Measurements from ENCODE around the gene RNASET2. TPM values are rescaled to one million over a fixed set of nuclear protein-coding genes. Genes with fewer than 3 reads are reported as not detected.

The RNASET2 gene
- total RNA-seq, 1 donor from 2014 or later = 27.1 TPM

GRCh38 chr6:166908811-166909210, 47.5 kb downstream of the RNASET2 start:
- no peaks in the 10 kb centered on the region for H3K9me3 Mint-ChIP-seq (ENCODE audit: low read depth)
- H3K4me3 Mint-ChIP-seq (ENCODE audit: unreplicated experiment) = no peak overlapping the region
- TF ChIP-seq CTCF (IDR thresholded peaks at IDR 0.05) = no peak
- H3K36me3 Mint-ChIP-seq (ENCODE audit: low read depth) = peaks cover 2% of the 10 kb centered on the region
- H3K27ac Mint-ChIP-seq (ENCODE audit: unreplicated experiment) = no peak overlapping the region
- DNase-seq (ENCODE audit: low spot score) = no peak
- peaks cover 14% of the 10 kb centered on the region for H3K27me3 Mint-ChIP-seq (ENCODE audit: low read depth)
- peaks cover 10% of the 10 kb centered on the region for H3K4me1 Mint-ChIP-seq (ENCODE audit: low read depth)

- no peak for TF ChIP-seq CTCF (IDR thresholded peaks at IDR 0.05)
- Mint-ChIP-seq H3K27ac (ENCODE audit: unreplicated experiment) (no peak overlapping the region), H3K4me1 (ENCODE audit: low read depth) (peaks cover 11% of the 10 kb centered on the region), H3K9me3 (ENCODE audit: low read depth) (no peaks in the 10 kb centered on the region), H3K27me3 (ENCODE audit: low read depth) (peaks cover 15% of the 10 kb centered on the region), H3K36me3 (ENCODE audit: low read depth) (peaks cover 2% of the 10 kb centered on the region), H3K4me3 (ENCODE audit: unreplicated experiment) (no peak overlapping the region)
- no peak for DNase-seq (ENCODE audit: low spot score)
These were observed 48.2 kb downstream of the RNASET2 start for GRCh38 chr6:166907871-166908806.

- peaks cover 15% of the 10 kb centered on the region for H3K27me3 Mint-ChIP-seq (ENCODE audit: low read depth)
These were observed 48.9 kb downstream of the RNASET2 start for GRCh38 chr6:166907373-166907841.

GRCh38 chr6:166906376-166907044, 49.8 kb downstream of the RNASET2 start:
- peaks cover 11% of the 10 kb centered on the region for H3K4me1 Mint-ChIP-seq (ENCODE audit: low read depth)
- TF ChIP-seq CTCF (IDR thresholded peaks at IDR 0.05) = no peak
- H3K27me3 Mint-ChIP-seq (ENCODE audit: low read depth) = peaks cover 19% of the 10 kb centered on the region
- DNase-seq (ENCODE audit: low spot score) = no peak
- no peak overlapping the region for H3K4me3 Mint-ChIP-seq (ENCODE audit: unreplicated experiment)
- H3K27ac Mint-ChIP-seq (ENCODE audit: unreplicated experiment) = no peak overlapping the region
- H3K36me3 Mint-ChIP-seq (ENCODE audit: low read depth) = peaks cover 2% of the 10 kb centered on the region
- H3K9me3 Mint-ChIP-seq (ENCODE audit: low read depth) = no peaks in the 10 kb centered on the region

More at GRCh38 chr6:166907373-166907841, 48.9 kb downstream of the RNASET2 start:
- Mint-ChIP-seq H3K4me3 (ENCODE audit: unreplicated experiment) (no peak overlapping the region), H3K4me1 (ENCODE audit: low read depth) (peaks cover 11% of the 10 kb centered on the region), H3K36me3 (ENCODE audit: low read depth) (peaks cover 2% of the 10 kb centered on the region), H3K27ac (ENCODE audit: unreplicated experiment) (no peak overlapping the region), H3K9me3 (ENCODE audit: low read depth) (no peaks in the 10 kb centered on the region)
- DNase-seq (ENCODE audit: low spot score) = no peak
- no peak for TF ChIP-seq CTCF (IDR thresholded peaks at IDR 0.05)

- DNase-seq (ENCODE audit: low spot score) = no peak
- Mint-ChIP-seq H3K36me3 (ENCODE audit: low read depth) (no peaks in the 10 kb centered on the region), H3K4me3 (ENCODE audit: unreplicated experiment) (no peak overlapping the region), H3K27me3 (ENCODE audit: low read depth) (peaks cover 21% of the 10 kb centered on the region), H3K9me3 (ENCODE audit: low read depth) (no peaks in the 10 kb centered on the region), H3K4me1 (ENCODE audit: low read depth) (peaks cover 11% of the 10 kb centered on the region), H3K27ac (ENCODE audit: unreplicated experiment) (no peak overlapping the region)
- TF ChIP-seq CTCF (IDR thresholded peaks at IDR 0.05) = no peak
These were observed 50.7 kb downstream of the RNASET2 start for GRCh38 chr6:166905505-166906134.

Measured in chondrocyte (in vitro differentiated cells).